ENCODE results near the gene FCER2.

DNA sequence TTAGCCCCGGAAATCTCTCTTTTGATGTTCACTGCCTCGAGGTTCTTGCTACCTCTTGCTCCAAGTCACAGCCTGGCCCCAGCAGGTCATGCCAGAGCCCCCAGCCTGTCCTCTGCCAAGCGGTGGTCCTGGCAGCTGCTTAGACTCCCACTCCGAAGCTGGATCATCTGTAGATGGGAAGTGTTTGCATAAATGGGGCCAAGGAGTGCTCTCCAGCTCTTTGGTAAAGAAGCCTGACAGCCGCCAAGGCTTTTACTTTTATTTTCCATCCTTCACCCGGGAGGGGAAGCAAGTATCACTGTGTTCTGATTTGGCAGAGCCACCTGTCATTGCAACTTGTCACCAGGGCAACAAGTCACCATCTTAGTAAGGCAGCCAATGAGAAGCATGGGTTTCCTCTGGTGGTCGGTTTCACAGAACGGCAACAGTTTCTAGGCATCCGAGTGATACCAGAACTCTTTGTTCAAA, 43.7 kb downstream of the FCER2 start:
- TF ChIP-seq, protein P1, sequence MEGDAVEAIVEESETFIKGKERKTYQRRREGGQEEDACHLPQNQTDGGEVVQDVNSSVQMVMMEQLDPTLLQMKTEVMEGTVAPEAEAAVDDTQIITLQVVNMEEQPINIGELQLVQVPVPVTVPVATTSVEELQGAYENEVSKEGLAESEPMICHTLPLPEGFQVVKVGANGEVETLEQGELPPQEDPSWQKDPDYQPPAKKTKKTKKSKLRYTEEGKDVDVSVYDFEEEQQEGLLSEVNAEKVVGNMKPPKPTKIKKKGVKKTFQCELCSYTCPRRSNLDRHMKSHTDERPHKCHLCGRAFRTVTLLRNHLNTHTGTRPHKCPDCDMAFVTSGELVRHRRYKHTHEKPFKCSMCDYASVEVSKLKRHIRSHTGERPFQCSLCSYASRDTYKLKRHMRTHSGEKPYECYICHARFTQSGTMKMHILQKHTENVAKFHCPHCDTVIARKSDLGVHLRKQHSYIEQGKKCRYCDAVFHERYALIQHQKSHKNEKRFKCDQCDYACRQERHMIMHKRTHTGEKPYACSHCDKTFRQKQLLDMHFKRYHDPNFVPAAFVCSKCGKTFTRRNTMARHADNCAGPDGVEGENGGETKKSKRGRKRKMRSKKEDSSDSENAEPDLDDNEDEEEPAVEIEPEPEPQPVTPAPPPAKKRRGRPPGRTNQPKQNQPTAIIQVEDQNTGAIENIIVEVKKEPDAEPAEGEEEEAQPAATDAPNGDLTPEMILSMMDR (IDR thresholded peaks at IDR 0.05; ENCODE audit: low read depth, low read length, missing input control), result no peak
- TF ChIP-seq, protein P2, sequence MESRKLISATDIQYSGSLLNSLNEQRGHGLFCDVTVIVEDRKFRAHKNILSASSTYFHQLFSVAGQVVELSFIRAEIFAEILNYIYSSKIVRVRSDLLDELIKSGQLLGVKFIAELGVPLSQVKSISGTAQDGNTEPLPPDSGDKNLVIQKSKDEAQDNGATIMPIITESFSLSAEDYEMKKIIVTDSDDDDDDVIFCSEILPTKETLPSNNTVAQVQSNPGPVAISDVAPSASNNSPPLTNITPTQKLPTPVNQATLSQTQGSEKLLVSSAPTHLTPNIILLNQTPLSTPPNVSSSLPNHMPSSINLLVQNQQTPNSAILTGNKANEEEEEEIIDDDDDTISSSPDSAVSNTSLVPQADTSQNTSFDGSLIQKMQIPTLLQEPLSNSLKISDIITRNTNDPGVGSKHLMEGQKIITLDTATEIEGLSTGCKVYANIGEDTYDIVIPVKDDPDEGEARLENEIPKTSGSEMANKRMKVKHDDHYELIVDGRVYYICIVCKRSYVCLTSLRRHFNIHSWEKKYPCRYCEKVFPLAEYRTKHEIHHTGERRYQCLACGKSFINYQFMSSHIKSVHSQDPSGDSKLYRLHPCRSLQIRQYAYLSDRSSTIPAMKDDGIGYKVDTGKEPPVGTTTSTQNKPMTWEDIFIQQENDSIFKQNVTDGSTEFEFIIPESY (IDR thresholded peaks at IDR 0.05), result no peak
- TF ChIP-seq TAF1 (conservative IDR thresholded peaks at IDR 0.05) (no peak), RAD21 (IDR thresholded peaks at IDR 0.05) (no peak)
- TF ChIP-seq, protein P3, sequence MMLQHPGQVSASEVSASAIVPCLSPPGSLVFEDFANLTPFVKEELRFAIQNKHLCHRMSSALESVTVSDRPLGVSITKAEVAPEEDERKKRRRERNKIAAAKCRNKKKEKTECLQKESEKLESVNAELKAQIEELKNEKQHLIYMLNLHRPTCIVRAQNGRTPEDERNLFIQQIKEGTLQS (IDR thresholded peaks at IDR 0.05), result no peak
- TF ChIP-seq, protein P4, sequence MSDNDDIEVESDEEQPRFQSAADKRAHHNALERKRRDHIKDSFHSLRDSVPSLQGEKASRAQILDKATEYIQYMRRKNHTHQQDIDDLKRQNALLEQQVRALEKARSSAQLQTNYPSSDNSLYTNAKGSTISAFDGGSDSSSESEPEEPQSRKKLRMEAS (IDR thresholded peaks at IDR 0.05), result no peak

Data from liver (tissue), 3 donors.